Uterus (tissue), 2 donors: ENCODE measurements around the gene EYS.

Experiments used
- POLR2A ChIP-seq, 2 donors: fragments of 450-650 bp; IDR thresholded peaks; one replicate each; pipeline ENCODE4 v1.6.1; 2016; ENCODE audit warnings: antibody characterized with exemption in 2 of 2, mild to moderate bottlenecking in 1 of 2, moderate library complexity in 1 of 2
- TF ChIP-seq, protein P1 (sequence below), 4 experiments: fragments of 200-600 bp in 2 of 4; fragments of 450-650 bp in 2 of 4; sonication (generic) in 2 of 4; IDR thresholded peaks; one replicate each; pipeline ENCODE4 v1.5.1; 2016 to 2019; ENCODE audit warnings: antibody characterized with exemption in 4 of 4, mild to moderate bottlenecking in 2 of 4, moderate library complexity in 1 of 4

DNA sequence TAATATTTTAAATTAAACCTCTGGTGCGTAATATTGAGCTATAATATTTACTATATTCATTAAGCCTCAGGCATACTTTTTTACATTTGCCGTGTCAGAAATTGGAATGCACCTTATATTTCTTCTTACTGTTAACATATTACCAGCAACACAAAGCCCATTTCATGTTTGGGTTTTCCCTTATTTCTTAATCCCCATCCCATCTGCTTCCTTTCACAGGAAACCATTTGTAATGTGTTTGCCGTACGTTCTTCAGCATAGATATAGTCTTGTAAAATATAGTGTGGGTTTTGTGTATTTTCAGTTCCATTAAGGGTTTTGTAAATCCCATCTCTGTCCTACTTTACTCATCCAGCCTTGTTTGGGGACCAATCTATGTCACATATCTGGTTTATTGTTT is 6.5 kb downstream of the EYS start:
- TF ChIP-seq, protein P1, sequence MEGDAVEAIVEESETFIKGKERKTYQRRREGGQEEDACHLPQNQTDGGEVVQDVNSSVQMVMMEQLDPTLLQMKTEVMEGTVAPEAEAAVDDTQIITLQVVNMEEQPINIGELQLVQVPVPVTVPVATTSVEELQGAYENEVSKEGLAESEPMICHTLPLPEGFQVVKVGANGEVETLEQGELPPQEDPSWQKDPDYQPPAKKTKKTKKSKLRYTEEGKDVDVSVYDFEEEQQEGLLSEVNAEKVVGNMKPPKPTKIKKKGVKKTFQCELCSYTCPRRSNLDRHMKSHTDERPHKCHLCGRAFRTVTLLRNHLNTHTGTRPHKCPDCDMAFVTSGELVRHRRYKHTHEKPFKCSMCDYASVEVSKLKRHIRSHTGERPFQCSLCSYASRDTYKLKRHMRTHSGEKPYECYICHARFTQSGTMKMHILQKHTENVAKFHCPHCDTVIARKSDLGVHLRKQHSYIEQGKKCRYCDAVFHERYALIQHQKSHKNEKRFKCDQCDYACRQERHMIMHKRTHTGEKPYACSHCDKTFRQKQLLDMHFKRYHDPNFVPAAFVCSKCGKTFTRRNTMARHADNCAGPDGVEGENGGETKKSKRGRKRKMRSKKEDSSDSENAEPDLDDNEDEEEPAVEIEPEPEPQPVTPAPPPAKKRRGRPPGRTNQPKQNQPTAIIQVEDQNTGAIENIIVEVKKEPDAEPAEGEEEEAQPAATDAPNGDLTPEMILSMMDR (IDR thresholded peaks at IDR 0.05) = no peak
- TF ChIP-seq POLR2A (IDR thresholded peaks at IDR 0.05) = no peak
